Osteoblast (primary cell): Measurements from ENCODE around the gene MMEL1. TPM values are rescaled to one million over a fixed set of nuclear protein-coding genes. Genes with fewer than 3 reads are reported as not detected.
A peak's percentile ranks its signal among the peaks of the same experiment; 100 is the strongest.
"Not testable (repeated sequence)": the region's sequence is repeated elsewhere in the genome, so short reads cannot be mapped to it uniquely, and the experiment has no call there.

Source experiments
- DNase-seq: peaks from one replicate; pipeline ENCODE4 v3.0.0; 2011; ENCODE audit warnings: low spot score, mixed read lengths; ENCODE audit not compliant: insufficient read length; ENCODE audit errors: missing footprints
- H2AFZ ChIP-seq: 2 replicates; pipeline ENCODE4 v1.6.0; 2011; ENCODE audit warnings: mild to moderate bottlenecking, low read length
- H3K27ac ChIP-seq: 2 replicates; pipeline ENCODE4 v1.5.1; 2011; ENCODE audit warnings: mild to moderate bottlenecking, low read depth, low read length, moderate library complexity
- H3K27me3 ChIP-seq: 2 replicates; pipeline ENCODE4 v1.6.0; 2012; ENCODE audit warnings: mild to moderate bottlenecking, control low read depth, inconsistent platforms, low read length, moderate library complexity; ENCODE audit not compliant: insufficient read depth
- H3K36me3 ChIP-seq: 2 replicates; pipeline ENCODE4 v1.5.1; 2011; ENCODE audit warnings: mild to moderate bottlenecking, low read length, control low read depth, moderate library complexity; ENCODE audit not compliant: insufficient read depth
- H3K4me1 ChIP-seq: 2 replicates; pipeline ENCODE4 v1.5.1; 2011; ENCODE audit warnings: mild to moderate bottlenecking, low read length, control low read depth, moderate library complexity; ENCODE audit not compliant: insufficient read depth
- H3K4me2 ChIP-seq: 2 replicates; pipeline ENCODE4 v1.6.0; 2011; ENCODE audit warnings: mild to moderate bottlenecking, low read length; ENCODE audit not compliant: insufficient read depth
- H3K4me3 ChIP-seq: fragments of 200-600 bp; sonication (generic); 3 replicates; pipeline ENCODE4 v1.5.1; 2012; ENCODE audit warnings: mild to moderate bottlenecking, low read length, inconsistent platforms; ENCODE audit not compliant: insufficient read depth
- H3K79me2 ChIP-seq: 2 replicates; pipeline ENCODE4 v1.6.0; 2012; ENCODE audit warnings: mild to moderate bottlenecking, low read length, control low read depth, inconsistent platforms; ENCODE audit not compliant: insufficient read depth
- H3K9me3 ChIP-seq: 2 replicates; pipeline ENCODE4 v1.5.1; 2011; ENCODE audit warnings: low read depth, low read length, control low read depth
- H4K20me1 ChIP-seq: 2 replicates; pipeline ENCODE4 v1.6.0; 2012; ENCODE audit warnings: mild to moderate bottlenecking, low read length, control low read depth; ENCODE audit not compliant: insufficient read depth
- CTCF ChIP-seq: IDR thresholded peaks from 2 replicates; pipeline ENCODE4 v1.5.1; 2011; ENCODE audit warnings: mild to moderate bottlenecking, low read depth, low read length, moderate library complexity; ENCODE audit errors: extremely low read depth
- total RNA-seq: library from RNA; depleted of rRNA; stranded (reverse); fragments of >200 nt; gene quantifications from 2 replicates; pipeline ENCODE4 v1.2.3, GENCODE V29; 2012

MMEL1 gene
- total RNA-seq, 1 donor, result under 0.01 TPM

GRCh38 chr1:2653741-2654442 is 21.1 kb upstream of the MMEL1 start:
- not testable (repeated sequence) for H2AFZ ChIP-seq, H3K36me3 ChIP-seq, H3K4me3 ChIP-seq, H3K4me1 ChIP-seq, H3K27me3 ChIP-seq, H4K20me1 ChIP-seq, H3K4me2 ChIP-seq, H3K27ac ChIP-seq, H3K79me2 ChIP-seq
- DNase-seq, result peak; percentile 36
- H3K9me3 ChIP-seq, result peaks cover 13% of the 10 kb centered on the region

GRCh38 chr1:2652926-2653571 is 20.2 kb upstream of the MMEL1 start:
- H3K9me3 ChIP-seq, result peaks cover 13% of the 10 kb centered on the region
- H3K4me1 ChIP-seq, H2AFZ ChIP-seq, H3K4me2 ChIP-seq, H3K4me3 ChIP-seq, H4K20me1 ChIP-seq, H3K36me3 ChIP-seq, H3K27ac ChIP-seq, H3K27me3 ChIP-seq, H3K79me2 ChIP-seq: not testable (repeated sequence)
- DNase-seq, result peak; percentile 58

- H3K36me3 ChIP-seq, H3K27ac ChIP-seq, H3K4me1 ChIP-seq, H3K4me2 ChIP-seq, H2AFZ ChIP-seq, H3K27me3 ChIP-seq, H3K4me3 ChIP-seq, H4K20me1 ChIP-seq, H3K79me2 ChIP-seq: not testable (repeated sequence)
- H3K9me3 ChIP-seq, result peaks cover 13% of the 10 kb centered on the region
- peak; percentile 74 for DNase-seq
Observed at GRCh38 chr1:2652152-2652925, 19.5 kb upstream of the MMEL1 start.

GRCh38 chr1:2650967-2651645 is 18.3 kb upstream of the MMEL1 start:
- peak; percentile 82 for DNase-seq
- Histone ChIP-seq H3K4me3 (no peak overlapping the region), H2AFZ (no peak overlapping the region), H3K27me3 (no peaks in the 10 kb centered on the region), H4K20me1 (no peaks in the 10 kb centered on the region), H3K27ac (no peak overlapping the region), H3K4me2 (no peak overlapping the region), H3K4me1 (no peaks in the 10 kb centered on the region), H3K79me2 (no peaks in the 10 kb centered on the region), H3K9me3 (peaks cover 15% of the 10 kb centered on the region), H3K36me3 (no peaks in the 10 kb centered on the region)
- TF ChIP-seq CTCF, result no peak

- Histone ChIP-seq H2AFZ (no peak overlapping the region), H3K79me2 (peaks cover 8% of the 10 kb centered on the region), H3K9me3 (peaks cover 2% of the 10 kb centered on the region), H4K20me1 (no peaks in the 10 kb centered on the region), H3K27me3 (no peaks in the 10 kb centered on the region), H3K36me3 (no peaks in the 10 kb centered on the region), H3K4me3 (no peak overlapping the region), H3K4me1 (peaks cover 6% of the 10 kb centered on the region), H3K4me2 (no peak overlapping the region), H3K27ac (no peak overlapping the region)
- peak; percentile 17 for DNase-seq
- TF ChIP-seq CTCF, result no peak
Observed at GRCh38 chr1:2646837-2647236, 14.0 kb upstream of the MMEL1 start.
